ENCODE data around the gene RGS9BP. TPM values are rescaled to one million over a fixed set of nuclear protein-coding genes. Genes with fewer than 3 reads are reported as not detected.
"Not testable (repeated sequence)": the region's sequence is repeated elsewhere in the genome, so short reads cannot be mapped to it uniquely, and the experiment has no call there.

Gene RGS9BP
- total RNA-seq, 4 donors from 2014 or later, result 0.19 to 0.79 (median 0.28) TPM

DNA sequence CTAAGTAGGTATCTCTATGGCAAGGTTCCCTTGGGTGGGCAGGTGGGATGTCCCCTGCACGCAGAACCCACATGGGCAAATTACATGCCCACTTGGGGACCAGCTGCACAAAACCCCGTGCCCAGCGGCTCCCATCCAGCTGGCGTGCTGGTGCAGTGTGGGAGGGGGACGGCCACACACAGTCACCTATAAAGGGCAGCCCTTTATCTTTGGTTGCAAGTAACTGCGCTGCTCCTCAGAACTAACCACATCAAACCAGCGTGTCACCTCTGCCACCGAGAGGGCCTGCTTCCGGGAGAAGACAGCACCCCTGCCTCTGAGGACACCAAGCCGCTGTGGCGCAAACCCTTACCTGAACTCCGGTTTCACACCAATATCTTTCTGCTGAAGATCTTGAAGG, 32.9 kb upstream of the RGS9BP start:
- no peak for TF ChIP-seq CTCF (IDR thresholded peaks at IDR 0.05)
- ATAC-seq (ENCODE audit: low FRiP score) (no peak), DNase-seq (ENCODE audit: low spot score) (no peak)

DNA sequence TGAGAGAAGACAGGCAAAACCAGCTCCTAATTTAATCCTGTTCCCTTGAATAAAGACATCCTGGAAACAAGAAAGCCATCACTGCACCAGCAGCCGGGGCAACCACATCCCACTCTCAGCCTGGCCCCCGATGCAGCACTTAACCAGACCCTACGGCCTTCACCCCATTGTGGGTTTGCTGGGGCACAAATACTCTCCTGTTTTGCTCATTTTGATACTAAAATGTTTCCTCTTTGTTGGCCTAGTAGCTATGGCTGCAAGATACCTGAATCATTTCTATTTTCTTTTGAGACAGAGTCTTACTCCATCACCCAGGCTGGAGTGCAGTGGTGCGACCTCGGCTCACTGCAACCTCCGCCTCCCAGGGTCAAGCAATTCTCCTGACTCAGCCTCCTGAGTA, 29.1 kb upstream of the RGS9BP start:
- no peak for DNase-seq (ENCODE audit: low spot score)
- ATAC-seq (ENCODE audit: low FRiP score), result no peak
- TF ChIP-seq CTCF (IDR thresholded peaks at IDR 0.05), result no peak

- ATAC-seq (ENCODE audit: low FRiP score) (no peak), DNase-seq (ENCODE audit: low spot score) (no peak)
- TF ChIP-seq CTCF (IDR thresholded peaks at IDR 0.05), result no peak
Measured at GRCh38 chr19:32647361-32647760, 28.3 kb upstream of the RGS9BP start.

DNA sequence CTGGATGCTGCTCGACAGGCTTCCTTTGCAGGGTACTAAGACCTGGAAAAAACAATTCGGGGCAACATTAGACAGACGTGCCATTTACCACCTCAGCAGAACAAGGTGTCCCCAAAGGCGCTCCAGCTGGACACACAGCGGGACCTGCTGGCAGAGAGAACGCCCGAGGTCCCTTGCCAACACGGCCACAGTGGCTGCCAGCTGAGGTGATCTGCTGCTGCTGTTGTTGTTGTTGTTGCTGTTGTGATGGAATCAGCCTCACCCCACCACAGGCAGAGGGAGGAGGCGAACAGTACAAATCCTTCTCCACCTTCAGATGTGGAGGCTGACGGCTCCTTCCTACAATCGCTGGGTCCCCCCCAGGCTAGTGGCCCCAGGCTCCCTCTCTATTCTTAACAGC, 25.9 kb upstream of the RGS9BP start:
- no peak for ATAC-seq (ENCODE audit: low FRiP score)
- no peak for TF ChIP-seq CTCF (IDR thresholded peaks at IDR 0.05)
- no peak for DNase-seq (ENCODE audit: low spot score)

DNA sequence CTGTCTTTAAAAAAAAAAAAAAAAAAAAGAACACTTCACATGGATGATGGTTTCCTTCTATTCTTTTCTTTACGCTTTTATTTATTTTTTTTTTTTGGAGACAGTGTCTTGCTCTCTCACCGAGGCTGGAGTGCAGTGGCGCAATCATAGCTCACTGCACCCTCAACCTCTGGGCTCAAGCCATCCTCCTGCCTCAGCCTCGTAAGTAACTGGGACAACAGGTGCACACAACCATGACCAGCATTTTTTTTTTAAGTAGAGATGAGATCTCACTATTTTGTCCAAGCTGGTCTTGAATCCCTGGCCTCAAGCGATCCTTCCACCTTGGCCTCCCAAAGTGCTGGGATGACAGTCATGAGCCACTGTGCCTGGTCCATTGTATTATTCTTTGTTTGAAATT, 25.0 kb upstream of the RGS9BP start:
- TF ChIP-seq CTCF (IDR thresholded peaks at IDR 0.05), result no peak
- no peak for DNase-seq (ENCODE audit: low spot score)
- no peak for ATAC-seq (ENCODE audit: low FRiP score)

- DNase-seq (ENCODE audit: low spot score), result no peak
- ATAC-seq (ENCODE audit: low FRiP score), result no peak
- TF ChIP-seq CTCF (IDR thresholded peaks at IDR 0.05), result no peak
Measured at GRCh38 chr19:32651729-32652140, 23.9 kb upstream of the RGS9BP start.

DNA sequence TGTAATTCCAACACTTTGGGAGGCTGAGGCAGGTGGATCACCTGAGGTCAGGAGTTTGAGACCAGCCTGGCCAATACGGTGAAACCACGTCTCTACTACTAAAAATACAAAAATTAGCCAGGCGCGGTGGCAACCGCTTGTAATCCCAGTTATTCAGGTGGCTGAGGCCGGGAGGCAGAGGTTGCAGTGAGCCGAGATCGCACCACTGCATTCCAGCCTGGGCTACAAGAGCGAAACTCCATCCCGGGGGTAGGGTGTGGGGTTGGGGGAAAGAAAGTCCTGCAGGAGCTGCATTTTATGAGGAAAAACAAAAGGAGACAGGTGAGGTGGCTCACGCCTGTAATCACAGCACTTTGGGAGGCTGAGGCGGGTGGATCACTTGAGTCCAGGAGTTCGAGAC, 23.3 kb upstream of the RGS9BP start:
- ATAC-seq (ENCODE audit: low FRiP score); DNase-seq (ENCODE audit: low spot score): not testable (repeated sequence)
